Epithelial cell of proximal tubule (primary cell): ENCODE data around the gene TM9SF2. TPM values are rescaled to one million over a fixed set of nuclear protein-coding genes. Genes with fewer than 3 reads are reported as not detected.

Source experiments
- DNase-seq: peaks from one replicate; pipeline ENCODE4 v3.0.0-alpha.2; 2011; ENCODE audit warnings: low read depth
- H3K4me3 ChIP-seq: 2 replicates; pipeline ENCODE4 v1.5.1; 2011; ENCODE audit warnings: low read depth, mild to moderate bottlenecking, low read length
- CTCF ChIP-seq: conservative IDR thresholded peaks from 2 replicates; pipeline ENCODE4 v1.5.1; 2012; ENCODE audit warnings: low read depth, mild to moderate bottlenecking, low read length
- total RNA-seq: library from RNA; depleted of rRNA; stranded (reverse); fragments of >200 nt; gene quantifications from 2 replicates; pipeline ENCODE4 v1.2.3, GENCODE V29; 2015

TM9SF2 gene
- total RNA-seq, 1 donor from 2014 or later = 114 TPM

DNA sequence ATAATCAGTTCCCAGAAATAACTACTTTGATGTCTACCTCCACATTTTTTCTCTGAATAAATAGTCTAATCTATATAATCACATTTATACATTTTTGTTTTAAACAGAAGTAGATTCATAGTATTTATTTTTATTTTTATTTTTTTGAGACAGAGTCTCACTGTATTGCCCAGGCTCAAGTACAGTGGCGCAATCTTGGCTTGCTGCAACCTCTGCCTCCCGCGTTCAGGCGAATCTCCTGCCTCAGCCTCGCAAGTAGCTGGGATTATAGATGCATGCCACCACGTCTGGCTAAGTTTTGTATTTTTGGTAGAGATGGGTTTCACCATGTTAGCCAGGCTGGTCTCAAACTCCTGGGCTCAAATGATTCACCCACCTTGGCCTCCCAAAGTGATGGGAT lies 16.7 kb downstream of the TM9SF2 start:
- TF ChIP-seq CTCF = no peak
- no peak overlapping the region for H3K4me3 ChIP-seq
- no peak for DNase-seq

DNA sequence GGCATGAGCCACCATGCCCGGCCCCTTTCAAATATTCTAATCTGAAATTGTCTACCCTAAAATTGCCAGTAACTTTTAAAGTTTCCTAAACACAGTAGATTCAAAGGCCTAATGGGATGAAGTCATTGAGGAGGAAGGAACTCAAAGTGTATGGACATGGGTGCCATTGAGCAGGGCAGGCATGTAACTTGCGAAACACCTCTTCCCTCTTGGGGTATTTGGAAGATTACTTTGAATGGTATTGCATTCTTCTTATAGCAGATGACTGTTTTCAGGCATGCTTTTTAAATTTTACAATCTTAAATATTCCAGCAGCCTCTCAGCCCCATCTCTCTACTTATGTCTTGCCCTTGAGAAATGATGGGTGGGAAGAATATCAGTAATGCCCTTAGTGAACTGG lies 21.0 kb downstream of the TM9SF2 start:
- no peak for DNase-seq
- no peak overlapping the region for H3K4me3 ChIP-seq
- no peak for TF ChIP-seq CTCF

DNA sequence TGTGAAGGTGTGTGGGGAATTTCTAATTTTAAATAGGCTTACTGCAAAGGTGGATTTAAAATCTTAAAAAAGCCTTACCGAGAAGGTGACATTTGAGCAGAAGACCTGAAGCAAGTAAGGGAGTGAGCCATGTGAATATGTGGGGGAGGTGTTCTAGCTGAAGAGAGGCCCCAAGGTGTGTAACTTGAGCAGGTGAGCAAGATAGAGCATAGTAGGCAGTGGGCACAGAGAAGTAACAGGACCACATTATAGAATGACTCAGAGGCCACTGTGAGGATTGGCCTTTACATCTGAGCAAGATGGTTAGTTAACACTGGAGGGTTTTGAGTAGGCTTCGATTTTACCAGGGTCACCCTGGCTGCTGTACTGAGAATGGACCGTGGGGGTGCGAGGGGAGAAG lies 22.6 kb downstream of the TM9SF2 start:
- no peak for DNase-seq
- no peak overlapping the region for H3K4me3 ChIP-seq
- no peak for TF ChIP-seq CTCF

DNA sequence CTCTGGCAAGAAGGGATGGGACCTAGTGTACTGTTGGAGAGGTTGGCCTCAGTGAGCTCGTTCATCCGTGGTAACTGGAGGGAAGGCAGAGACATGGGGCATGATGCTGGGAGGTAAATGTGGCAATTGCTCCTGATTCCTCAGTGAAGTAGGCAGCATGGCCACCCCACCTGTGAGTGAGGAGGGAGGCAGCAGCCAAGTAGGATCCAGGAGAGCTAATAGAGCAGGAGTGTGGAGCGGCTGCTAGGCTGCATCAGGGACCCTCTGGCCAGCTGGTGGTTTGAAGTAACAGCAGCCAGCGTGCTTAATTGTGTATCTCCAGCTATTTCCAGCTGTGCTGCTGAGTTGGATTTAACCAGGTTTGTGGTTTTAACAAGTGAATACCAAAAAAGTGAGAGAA lies 24.7 kb downstream of the TM9SF2 start:
- DNase-seq = no peak
- no peak overlapping the region for H3K4me3 ChIP-seq
- no peak for TF ChIP-seq CTCF

- no peak for DNase-seq
- TF ChIP-seq CTCF = no peak
Measured at GRCh38 chr13:99526549-99526948, 25.3 kb downstream of the TM9SF2 start.

GRCh38 chr13:99527301-99527700 lies 26.0 kb downstream of the TM9SF2 start:
- DNase-seq = no peak

More at GRCh38 chr13:99526549-99526948, 25.3 kb downstream of the TM9SF2 start:
- H3K4me3 ChIP-seq = no peak overlapping the region

More at GRCh38 chr13:99527301-99527700, 26.0 kb downstream of the TM9SF2 start:
- TF ChIP-seq CTCF = no peak
- no peak overlapping the region for H3K4me3 ChIP-seq
